Spleen (tissue), 7 donors: ENCODE measurements around the gene CSNK2A1.

Experiments
- POLR2A ChIP-seq, 3 donors: fragments of 450-650 bp; IDR thresholded peaks; one replicate each; pipeline ENCODE4 v1.5.1; 2017; ENCODE audit warnings: antibody characterized with exemption in 3 of 3, mild to moderate bottlenecking in 1 of 3
- TF ChIP-seq, protein P1 (sequence below), 11 experiments: fragments of 200-600 bp in 7 of 11; fragments of 450-650 bp in 4 of 11; sonication (generic) in 4 of 11; IDR thresholded peaks in 8 of 11; conservative IDR thresholded peaks in 3 of 11; 1 replicate in 7 of 11; 2 replicates in 4 of 11; pipeline versions ENCODE4 v1.4.0 to v1.8.0; 2016 to 2021; ENCODE audit warnings: antibody characterized with exemption in 11 of 11, inconsistent platforms in 4 of 11, mild to moderate bottlenecking in 1 of 11
- donor health status: DM: no; HTN: no; CAD: no; lungs with moderate emphysema.
- donor health status: DM: no; HTN: no; CAD: no.
- donor health status: DM: no; HTN: no; CAD: no.

GRCh38 chr20:546353-546752 is 2.8 kb upstream of the CSNK2A1 start:
- TF ChIP-seq, protein P1, sequence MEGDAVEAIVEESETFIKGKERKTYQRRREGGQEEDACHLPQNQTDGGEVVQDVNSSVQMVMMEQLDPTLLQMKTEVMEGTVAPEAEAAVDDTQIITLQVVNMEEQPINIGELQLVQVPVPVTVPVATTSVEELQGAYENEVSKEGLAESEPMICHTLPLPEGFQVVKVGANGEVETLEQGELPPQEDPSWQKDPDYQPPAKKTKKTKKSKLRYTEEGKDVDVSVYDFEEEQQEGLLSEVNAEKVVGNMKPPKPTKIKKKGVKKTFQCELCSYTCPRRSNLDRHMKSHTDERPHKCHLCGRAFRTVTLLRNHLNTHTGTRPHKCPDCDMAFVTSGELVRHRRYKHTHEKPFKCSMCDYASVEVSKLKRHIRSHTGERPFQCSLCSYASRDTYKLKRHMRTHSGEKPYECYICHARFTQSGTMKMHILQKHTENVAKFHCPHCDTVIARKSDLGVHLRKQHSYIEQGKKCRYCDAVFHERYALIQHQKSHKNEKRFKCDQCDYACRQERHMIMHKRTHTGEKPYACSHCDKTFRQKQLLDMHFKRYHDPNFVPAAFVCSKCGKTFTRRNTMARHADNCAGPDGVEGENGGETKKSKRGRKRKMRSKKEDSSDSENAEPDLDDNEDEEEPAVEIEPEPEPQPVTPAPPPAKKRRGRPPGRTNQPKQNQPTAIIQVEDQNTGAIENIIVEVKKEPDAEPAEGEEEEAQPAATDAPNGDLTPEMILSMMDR (IDR thresholded peaks at IDR 0.05 in 8 of 11, conservative IDR thresholded peaks at IDR 0.05 in 3 of 11), result no peak
- TF ChIP-seq POLR2A (IDR thresholded peaks at IDR 0.05), result no peak
